ENCODE measurements around the gene OR10K1. TPM values are rescaled to one million over a fixed set of nuclear protein-coding genes. Genes with fewer than 3 reads are reported as not detected.

Gene OR10K1
- total RNA-seq, 1 experiment from 2014 or later, result not detected

DNA sequence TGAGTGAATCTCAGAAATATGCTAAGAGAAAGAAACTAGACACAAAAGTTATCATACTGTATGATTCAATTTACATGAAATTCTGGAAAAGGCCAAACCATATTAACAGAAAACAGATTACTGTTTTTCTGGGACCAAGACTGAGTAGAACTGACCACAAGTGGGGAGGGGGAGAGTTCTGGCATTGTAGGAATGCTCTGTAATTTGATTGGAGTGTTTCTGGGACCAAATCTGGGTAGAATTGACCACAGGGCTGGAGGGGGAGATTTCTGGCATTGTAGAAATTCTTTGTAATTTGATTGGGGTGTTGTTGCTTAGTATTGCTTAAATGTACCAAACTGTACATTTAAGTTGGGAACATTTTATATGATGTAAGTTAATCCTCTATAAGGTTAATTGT, 3.4 kb upstream of the OR10K1 start:
- Histone ChIP-seq H3K4me1 (ENCODE audit: insufficient read depth, low read length) (no peaks in the 10 kb centered on the region), H3T11ph (ENCODE audit: low read length) (no peak overlapping the region), H3K23ac (ENCODE audit: insufficient read length, low read depth, low read length) (no peak overlapping the region), H3K4me2 (ENCODE audit: insufficient read depth, insufficient read length, low read length) (no peak overlapping the region), H4K91ac (ENCODE audit: insufficient read length, low read depth, low read length) (no peak overlapping the region), H3K27ac (ENCODE audit: insufficient read length, low read depth, low read length) (no peak overlapping the region), H4K8ac (replicated peaks; ENCODE audit: insufficient read length, low read depth, low read length) (no peak overlapping the region), H4K20me1 (ENCODE audit: control insufficient read depth, insufficient read depth, insufficient read length) (no peaks in the 10 kb centered on the region), H3K27me3 (ENCODE audit: insufficient read depth, low read length) (no peaks in the 10 kb centered on the region), H2BK12ac (ENCODE audit: insufficient read length, low read depth, low read length) (no peak overlapping the region), H4K5ac (ENCODE audit: insufficient read length, low read depth, low read length) (no peak overlapping the region), H2BK15ac (ENCODE audit: low read depth, low read length) (no peak overlapping the region), H3K23me2 (ENCODE audit: insufficient read length, low read depth, low read length, poor library complexity, severe bottlenecking) (no peaks in the 10 kb centered on the region), H3K14ac (ENCODE audit: insufficient read depth, low read length) (no peak overlapping the region), H2BK5ac (ENCODE audit: insufficient read length, low read length) (no peak overlapping the region), H3K18ac (ENCODE audit: insufficient read length, low read depth, low read length) (no peak overlapping the region), H3K9me3 (ENCODE audit: control insufficient read depth, low read depth, low read length) (no peaks in the 10 kb centered on the region), H3K79me1 (ENCODE audit: insufficient read depth, low read depth, low read length, poor library complexity, severe bottlenecking) (no peaks in the 10 kb centered on the region), H3K4ac (ENCODE audit: low read depth, low read length) (no peak overlapping the region), H2BK120ac (ENCODE audit: low read depth, low read length, poor library complexity, severe bottlenecking) (no peak overlapping the region), H3K9ac (ENCODE audit: extremely low read depth, insufficient read length, low read length) (no peak overlapping the region), H3K79me2 (ENCODE audit: insufficient read depth, low read length) (no peaks in the 10 kb centered on the region), H2AFZ (ENCODE audit: low read length) (no peak overlapping the region), H3K56ac (ENCODE audit: insufficient read length, low read depth, low read length) (no peak overlapping the region), H2BK20ac (ENCODE audit: low read depth, low read length, poor library complexity, severe bottlenecking) (no peak overlapping the region), H2AK5ac (ENCODE audit: insufficient read length, low read length) (no peak overlapping the region)
- Mint-ChIP-seq H3K27ac (no peak overlapping the region), H3K9me3 (peaks cover 0 to 3% of the 10 kb centered on the region in 2 experiments; a peak in 3 of 5 replicates), H3K4me1 (peaks cover 0 to 8% of the 10 kb centered on the region in 2 experiments; a peak in 2 of 4 replicates), H3K4me3 (no peak overlapping the region), H3K36me3 (ENCODE audit: insufficient read depth in 1 of 3, low read depth in 3 of 3) (peaks cover 0 to 6% (median 4%) of the 10 kb centered on the region in 3 experiments; a peak in 3 of 7 replicates), H3K27me3 (ENCODE audit: low read depth) (no peaks in the 10 kb centered on the region)
- TF ChIP-seq CTCF (conservative IDR thresholded peaks at IDR 0.05), result no peak
- no peak for DNase-seq

Measured in H9 (cell line).